Measurements from ENCODE around the gene S100A6.

The S100A6 gene

DNA sequence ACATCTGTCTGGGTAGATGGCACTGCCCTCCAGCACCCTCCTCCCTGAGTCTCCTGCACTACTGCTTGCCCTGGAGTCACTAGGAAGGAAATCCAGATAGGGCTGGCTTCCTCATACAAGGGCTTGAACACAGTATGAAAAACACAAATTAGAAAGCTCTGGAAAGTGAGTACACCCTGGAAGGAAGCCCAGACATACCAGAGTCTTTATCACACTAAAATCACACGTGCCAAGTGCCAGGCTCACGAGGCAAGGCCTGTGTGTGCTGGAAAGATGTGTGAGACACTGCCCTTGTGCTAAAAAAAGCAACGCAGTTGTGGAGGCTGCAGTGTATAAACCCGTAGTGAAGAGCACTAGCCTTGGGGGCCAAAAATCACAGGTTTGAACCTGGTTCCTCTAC, 47.1 kb downstream of the S100A6 start:
- TF ChIP-seq EZH2phosphoT487 (conservative IDR thresholded peaks at IDR 0.05; ENCODE audit: low read length): no peak
- TF ChIP-seq, protein P1, sequence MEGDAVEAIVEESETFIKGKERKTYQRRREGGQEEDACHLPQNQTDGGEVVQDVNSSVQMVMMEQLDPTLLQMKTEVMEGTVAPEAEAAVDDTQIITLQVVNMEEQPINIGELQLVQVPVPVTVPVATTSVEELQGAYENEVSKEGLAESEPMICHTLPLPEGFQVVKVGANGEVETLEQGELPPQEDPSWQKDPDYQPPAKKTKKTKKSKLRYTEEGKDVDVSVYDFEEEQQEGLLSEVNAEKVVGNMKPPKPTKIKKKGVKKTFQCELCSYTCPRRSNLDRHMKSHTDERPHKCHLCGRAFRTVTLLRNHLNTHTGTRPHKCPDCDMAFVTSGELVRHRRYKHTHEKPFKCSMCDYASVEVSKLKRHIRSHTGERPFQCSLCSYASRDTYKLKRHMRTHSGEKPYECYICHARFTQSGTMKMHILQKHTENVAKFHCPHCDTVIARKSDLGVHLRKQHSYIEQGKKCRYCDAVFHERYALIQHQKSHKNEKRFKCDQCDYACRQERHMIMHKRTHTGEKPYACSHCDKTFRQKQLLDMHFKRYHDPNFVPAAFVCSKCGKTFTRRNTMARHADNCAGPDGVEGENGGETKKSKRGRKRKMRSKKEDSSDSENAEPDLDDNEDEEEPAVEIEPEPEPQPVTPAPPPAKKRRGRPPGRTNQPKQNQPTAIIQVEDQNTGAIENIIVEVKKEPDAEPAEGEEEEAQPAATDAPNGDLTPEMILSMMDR (IDR thresholded peaks at IDR 0.05; ENCODE audit: insufficient read depth, low read length, poor library complexity, severe bottlenecking): no peak
- Histone ChIP-seq H3K9me2 (replicated peaks; ENCODE audit: insufficient read depth, low read length) (no peaks in the 10 kb centered on the region), H4K20me1 (ENCODE audit: low read depth, low read length) (no peaks in the 10 kb centered on the region), H2AFZ (ENCODE audit: low read depth, low read length, severe bottlenecking) (no peak overlapping the region), H3K4me2 (ENCODE audit: low read depth, low read length, poor library complexity, severe bottlenecking) (no peak overlapping the region), H3K27me3 (ENCODE audit: low read length) (no peaks in the 10 kb centered on the region), H3K27ac (ENCODE audit: low read depth, low read length) (no peak overlapping the region), H3K36me3 (ENCODE audit: low read length) (no peaks in the 10 kb centered on the region), H3F3A (ENCODE audit: insufficient read depth) (no peaks in the 10 kb centered on the region), H3K79me2 (ENCODE audit: insufficient read depth, low read length) (no peaks in the 10 kb centered on the region), H3K4me3 (ENCODE audit: insufficient read depth, low read length, poor library complexity, severe bottlenecking) (no peak overlapping the region), H3K9ac (ENCODE audit: low read length) (no peak overlapping the region), H3K9me3 (ENCODE audit: insufficient read depth, low read length) (no peaks in the 10 kb centered on the region)

DNA sequence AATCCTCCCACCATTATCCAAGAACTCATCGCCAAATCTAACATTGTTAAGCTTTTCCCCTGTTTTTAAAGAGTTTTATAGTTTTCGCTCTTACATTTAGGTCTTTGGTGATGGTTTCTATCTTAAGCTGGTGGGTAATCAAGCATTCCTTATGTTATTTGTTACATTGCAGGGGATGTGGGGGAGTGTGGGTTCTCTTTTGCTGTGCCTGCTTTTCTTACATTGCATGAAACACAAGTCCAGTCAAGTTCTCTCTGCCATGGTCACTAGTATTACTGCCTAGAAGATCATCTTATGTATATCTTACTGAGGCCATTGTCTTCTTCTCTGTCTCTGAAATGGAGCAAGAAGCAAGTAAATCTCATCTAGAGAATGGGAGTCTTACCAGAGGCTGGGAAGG, 48.1 kb downstream of the S100A6 start:
- Histone ChIP-seq H3K9me3 (ENCODE audit: insufficient read depth, low read length) (no peaks in the 10 kb centered on the region), H3K27me3 (ENCODE audit: low read length) (no peaks in the 10 kb centered on the region), H3K79me2 (ENCODE audit: insufficient read depth, low read length) (no peaks in the 10 kb centered on the region), H3K4me3 (ENCODE audit: insufficient read depth, low read length, poor library complexity, severe bottlenecking) (no peak overlapping the region), H3F3A (ENCODE audit: insufficient read depth) (no peaks in the 10 kb centered on the region), H3K27ac (ENCODE audit: low read depth, low read length) (no peak overlapping the region), H2AFZ (ENCODE audit: low read depth, low read length, severe bottlenecking) (no peak overlapping the region), H3K9me2 (replicated peaks; ENCODE audit: insufficient read depth, low read length) (no peaks in the 10 kb centered on the region), H3K9ac (ENCODE audit: low read length) (no peak overlapping the region), H3K36me3 (ENCODE audit: low read length) (no peaks in the 10 kb centered on the region), H4K20me1 (ENCODE audit: low read depth, low read length) (no peaks in the 10 kb centered on the region), H3K4me2 (ENCODE audit: low read depth, low read length, poor library complexity, severe bottlenecking) (no peak overlapping the region)
- TF ChIP-seq EZH2phosphoT487 (conservative IDR thresholded peaks at IDR 0.05; ENCODE audit: low read length): no peak
- TF ChIP-seq, protein P1 (IDR thresholded peaks at IDR 0.05; ENCODE audit: insufficient read depth, low read length, poor library complexity, severe bottlenecking): no peak

DNA sequence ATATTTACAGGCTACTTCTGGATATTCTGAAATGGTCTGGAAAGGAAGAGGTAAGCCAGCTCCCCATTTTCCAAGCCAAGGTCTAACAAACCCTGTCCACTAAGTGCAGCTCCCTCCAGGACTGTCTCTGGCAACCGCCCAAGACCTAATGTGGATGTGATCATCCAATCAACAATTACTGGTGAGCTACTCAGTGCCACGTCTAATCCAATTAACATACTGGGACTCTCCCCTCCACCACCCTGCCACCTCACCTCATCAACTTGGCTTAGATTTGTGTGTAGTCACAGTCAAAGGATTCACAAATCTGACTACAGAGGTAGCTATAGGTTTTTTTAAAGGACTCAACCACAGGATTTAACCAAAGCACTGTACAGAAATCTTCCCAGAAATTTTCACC, 49.9 kb downstream of the S100A6 start:
- no peak overlapping the region for H3K4me3 ChIP-seq (ENCODE audit: insufficient read depth, low read length, poor library complexity, severe bottlenecking)
- H3K27ac ChIP-seq (ENCODE audit: low read depth, low read length): no peak overlapping the region
- no peak for TF ChIP-seq EZH2phosphoT487 (conservative IDR thresholded peaks at IDR 0.05; ENCODE audit: low read length)
- TF ChIP-seq, protein P1 (IDR thresholded peaks at IDR 0.05; ENCODE audit: insufficient read depth, low read length, poor library complexity, severe bottlenecking): no peak
- no peaks in the 10 kb centered on the region for H3K79me2 ChIP-seq (ENCODE audit: insufficient read depth, low read length)
- H3K36me3 ChIP-seq (ENCODE audit: low read length): no peaks in the 10 kb centered on the region
- no peaks in the 10 kb centered on the region for H3F3A ChIP-seq (ENCODE audit: insufficient read depth)
- H4K20me1 ChIP-seq (ENCODE audit: low read depth, low read length): no peaks in the 10 kb centered on the region
- no peaks in the 10 kb centered on the region for H3K9me3 ChIP-seq (ENCODE audit: insufficient read depth, low read length)
- no peaks in the 10 kb centered on the region; the same call in 1 of the 2 replicates for H3K27me3 ChIP-seq (ENCODE audit: low read length)
- no peak overlapping the region for H2AFZ ChIP-seq (ENCODE audit: low read depth, low read length, severe bottlenecking)
- no peak overlapping the region for H3K9ac ChIP-seq (ENCODE audit: low read length)
- no peaks in the 10 kb centered on the region for H3K9me2 ChIP-seq (replicated peaks; ENCODE audit: insufficient read depth, low read length)
- no peak overlapping the region for H3K4me2 ChIP-seq (ENCODE audit: low read depth, low read length, poor library complexity, severe bottlenecking)
